M059J (cell line): ENCODE measurements around the gene TRRAP. TPM values are rescaled to one million over a fixed set of nuclear protein-coding genes. Genes with fewer than 3 reads are reported as not detected.
A peak's percentile ranks its signal among the peaks of the same experiment; 100 is the strongest.
"Not testable (repeated sequence)": the region's sequence is repeated elsewhere in the genome, so short reads cannot be mapped to it uniquely, and the experiment has no call there.

Experiments
- DNase-seq: peaks from one replicate; pipeline ENCODE4 v3.0.0-alpha.2; 2012; ENCODE audit warnings: low read depth
- total RNA-seq: library from RNA; depleted of rRNA; stranded (reverse); fragments of >200 nt; shearing (Covaris generic); gene quantifications from 2 replicates; pipeline ENCODE4 v1.2.3, GENCODE V29; 2014

Gene TRRAP
- total RNA-seq, 1 experiment from 2014 or later: 25.4 TPM

DNA sequence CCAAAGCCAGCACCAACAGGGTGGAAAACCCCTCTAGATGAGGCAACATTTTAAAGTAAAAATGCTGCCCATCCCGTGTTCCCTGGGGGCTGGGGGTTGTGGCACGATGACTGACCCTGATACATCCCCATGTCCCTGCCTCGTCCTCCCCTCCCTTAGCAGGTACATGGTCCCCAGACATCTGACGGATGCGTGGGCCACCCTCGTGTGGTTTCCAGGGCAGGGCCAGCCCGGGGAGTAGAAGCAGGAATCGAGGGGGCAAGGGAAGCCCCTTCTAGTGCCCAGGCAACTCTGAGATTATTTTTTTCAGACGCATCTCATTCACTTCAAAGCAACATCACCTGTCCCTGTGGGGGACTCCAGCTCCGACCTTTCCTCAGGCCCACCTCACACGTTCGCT is 12.0 kb upstream of the TRRAP start:
- DNase-seq: no peak

DNA sequence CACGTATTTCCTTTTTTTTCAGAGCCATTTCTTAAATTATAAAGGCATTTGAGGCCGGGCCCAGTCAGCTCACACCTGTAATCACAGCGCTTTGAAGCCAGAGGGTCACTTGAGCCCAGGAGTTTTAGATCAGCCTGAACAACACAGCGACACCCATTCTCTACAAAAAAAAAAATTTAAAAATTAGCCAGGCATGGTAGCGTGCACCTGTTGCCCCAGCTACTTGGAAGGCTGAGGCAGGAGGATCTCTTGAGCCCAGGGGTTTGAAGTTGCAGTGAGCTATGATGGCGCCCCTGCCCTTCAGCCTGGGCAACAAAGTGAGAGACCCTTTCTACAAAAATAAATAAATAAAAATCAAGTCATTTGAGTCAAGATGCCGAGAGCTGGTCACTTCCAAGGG is 11.6 kb upstream of the TRRAP start:
- no peak for DNase-seq

- DNase-seq: no peak
These were observed 9.9 kb upstream of the TRRAP start for GRCh38 chr7:98868450-98868849.

- DNase-seq: no peak
These were observed 9.2 kb upstream of the TRRAP start for GRCh38 chr7:98869027-98869596.

- no peak for DNase-seq
These were observed 8.7 kb upstream of the TRRAP start, which contains the start of gene TMEM130 for GRCh38 chr7:98869597-98870120. Gene TMEM130 (minus strand): TSS chr7:98870014. CDS start chr7:98869861, 153 bp downstream.

- peak; percentile 70 for DNase-seq
These were observed 8.1 kb upstream of the TRRAP start for GRCh38 chr7:98870121-98870651.

DNA sequence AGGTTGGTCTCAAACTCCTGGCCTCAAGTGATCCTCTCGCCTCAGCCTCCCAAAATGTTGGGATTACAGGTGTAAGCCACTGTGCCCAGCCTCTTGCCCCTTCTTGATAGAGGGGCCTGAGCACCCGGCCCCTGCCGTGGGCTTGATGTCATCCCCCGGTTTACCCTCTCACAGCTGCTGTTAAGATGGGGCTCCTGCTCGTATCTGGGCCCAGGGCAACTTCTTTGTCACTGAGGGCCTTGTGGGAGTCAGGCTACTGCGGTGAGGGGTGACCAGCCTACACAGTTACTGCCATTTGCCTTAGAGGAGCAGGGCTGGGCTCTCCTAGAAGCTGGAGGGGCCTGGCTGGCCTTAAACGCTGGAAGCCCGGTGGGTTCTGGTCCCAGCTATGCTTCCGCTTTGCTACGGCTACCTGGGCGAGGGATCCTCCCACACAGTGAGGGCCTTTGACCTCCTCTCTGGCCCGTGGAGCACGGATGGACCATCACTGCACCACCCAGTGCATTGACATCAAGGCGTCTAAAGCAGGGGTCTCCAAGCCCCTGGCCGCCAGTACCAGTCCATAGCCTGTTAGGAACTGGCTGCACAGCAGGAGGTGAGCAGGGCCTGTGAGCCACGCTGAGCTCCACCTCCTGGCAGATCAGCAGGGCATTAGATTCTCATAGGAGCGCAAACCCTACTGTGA is 7.4 kb upstream of the TRRAP start:
- DNase-seq: no peak

DNA sequence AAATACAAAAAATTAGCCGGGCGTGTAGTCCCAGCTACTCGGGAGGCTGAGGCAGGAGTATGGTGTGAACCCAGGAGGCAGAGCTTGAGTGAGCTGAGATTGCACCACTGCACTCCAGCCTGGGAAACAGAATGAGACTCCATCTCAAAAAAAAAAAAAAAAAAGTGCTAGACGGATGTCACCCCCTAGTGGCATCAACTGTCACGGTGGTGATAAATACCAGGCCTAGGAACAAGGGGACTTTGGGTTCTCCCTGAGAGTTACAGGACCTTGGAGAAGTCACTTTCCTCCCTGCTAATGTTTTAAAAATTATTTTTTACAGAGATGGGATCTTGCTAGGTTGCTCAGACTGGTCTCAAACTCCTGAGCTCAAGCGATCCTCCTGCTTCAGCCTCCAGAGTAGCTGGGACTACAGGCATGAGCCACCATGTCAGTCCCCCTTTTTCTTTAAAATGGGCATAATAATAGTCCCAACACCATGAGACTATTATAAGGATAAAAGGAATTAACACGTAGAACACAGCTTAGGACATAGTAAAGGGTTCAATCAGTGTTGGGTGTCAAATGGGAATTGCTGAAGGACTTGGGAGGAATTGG is 5.9 kb upstream of the TRRAP start:
- DNase-seq: peak; percentile 51

DNA sequence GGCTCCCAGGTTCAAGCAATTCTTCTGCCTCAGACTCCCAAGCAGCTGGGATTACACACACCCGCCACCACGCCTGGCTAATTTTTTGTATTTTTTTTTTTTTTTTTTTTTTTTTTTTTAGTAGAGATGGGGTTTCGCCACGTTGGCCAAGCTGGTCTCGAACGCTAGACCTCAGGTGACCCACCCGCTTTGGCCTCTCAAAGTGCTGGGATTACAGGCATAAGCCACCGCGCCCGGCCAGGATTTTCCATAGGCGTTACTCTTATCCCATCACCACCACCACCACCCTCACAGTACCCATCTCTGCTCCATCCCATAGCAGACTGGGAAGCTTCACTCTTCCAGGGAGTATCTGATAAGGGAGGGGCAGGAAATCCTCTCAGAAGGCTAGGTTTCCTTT is 4.7 kb upstream of the TRRAP start:
- not testable (repeated sequence) for DNase-seq

- DNase-seq: no peak
These were observed 3.4 kb upstream of the TRRAP start for GRCh38 chr7:98874942-98875341.

DNA sequence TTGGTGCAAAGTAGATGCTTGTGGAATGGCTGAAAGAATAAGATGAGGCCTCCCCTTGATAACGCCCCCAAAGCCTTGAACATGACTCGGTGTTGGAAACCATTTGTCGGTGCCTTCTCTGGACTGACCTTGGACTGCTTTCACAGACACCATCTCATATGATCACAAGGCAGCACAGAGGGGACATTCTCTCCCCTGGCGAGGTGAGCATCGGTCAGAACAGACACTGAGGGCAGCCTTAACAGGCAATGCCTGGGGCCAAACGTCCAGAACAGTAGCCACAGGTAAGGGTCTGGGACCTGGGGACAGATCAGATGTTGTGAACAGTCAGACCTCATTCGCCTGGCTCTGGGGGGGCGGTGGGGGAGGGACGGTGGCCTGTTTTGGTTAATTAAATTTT is 2.8 kb upstream of the TRRAP start:
- no peak for DNase-seq

DNA sequence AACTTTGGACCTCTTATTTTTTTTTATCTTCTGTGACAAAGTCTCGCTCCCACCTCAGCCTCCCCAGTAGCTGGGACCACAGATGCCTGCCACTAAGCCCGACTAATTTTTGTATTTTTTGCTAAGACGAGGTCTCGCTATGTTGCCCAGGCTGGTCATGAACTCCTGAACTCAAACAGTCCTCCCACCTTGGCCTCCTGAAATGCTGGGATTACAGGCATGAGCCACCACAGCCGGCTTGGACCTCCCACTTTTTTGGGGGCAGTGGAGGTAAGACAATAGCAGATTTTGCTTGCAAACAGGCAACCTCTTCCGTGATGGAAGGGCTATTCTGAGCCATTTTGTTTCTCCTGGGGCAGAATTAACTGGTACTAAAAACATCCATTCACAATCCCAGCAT is 1.2 kb upstream of the TRRAP start:
- no peak for DNase-seq

DNA sequence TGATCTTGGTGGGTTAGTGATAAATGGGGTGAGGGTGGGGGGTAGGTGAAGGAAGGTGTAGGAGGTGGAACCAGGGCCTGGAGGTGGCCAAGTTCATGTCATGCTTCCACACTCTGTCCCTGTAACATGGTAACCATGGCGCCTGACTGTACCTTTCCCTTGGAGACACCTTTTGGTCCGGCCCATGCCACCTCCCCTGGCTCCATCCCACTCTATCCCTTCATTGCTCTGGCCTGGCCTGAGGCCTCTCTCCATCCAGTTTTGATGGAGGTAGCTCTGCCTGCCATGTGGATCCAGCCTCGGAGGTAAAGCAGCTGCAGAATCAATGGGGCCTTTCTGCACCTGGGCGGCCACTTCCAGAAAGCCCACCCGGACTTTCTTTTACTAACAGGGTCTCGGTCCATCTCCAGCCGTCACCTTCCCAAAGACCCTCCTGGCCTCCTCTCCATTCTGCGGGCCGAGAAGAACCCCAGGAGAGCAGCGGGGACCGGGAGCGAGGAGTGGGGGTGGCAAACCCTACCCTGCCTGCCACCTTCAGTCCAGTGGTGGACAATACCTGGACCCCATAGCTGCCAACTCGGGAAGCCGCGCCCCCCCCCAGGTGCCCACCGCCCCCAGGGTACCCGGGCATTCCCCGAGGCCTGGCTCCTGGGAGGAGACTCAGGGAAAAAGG is 504 bp upstream of the TRRAP start:
- no peak for DNase-seq

DNA sequence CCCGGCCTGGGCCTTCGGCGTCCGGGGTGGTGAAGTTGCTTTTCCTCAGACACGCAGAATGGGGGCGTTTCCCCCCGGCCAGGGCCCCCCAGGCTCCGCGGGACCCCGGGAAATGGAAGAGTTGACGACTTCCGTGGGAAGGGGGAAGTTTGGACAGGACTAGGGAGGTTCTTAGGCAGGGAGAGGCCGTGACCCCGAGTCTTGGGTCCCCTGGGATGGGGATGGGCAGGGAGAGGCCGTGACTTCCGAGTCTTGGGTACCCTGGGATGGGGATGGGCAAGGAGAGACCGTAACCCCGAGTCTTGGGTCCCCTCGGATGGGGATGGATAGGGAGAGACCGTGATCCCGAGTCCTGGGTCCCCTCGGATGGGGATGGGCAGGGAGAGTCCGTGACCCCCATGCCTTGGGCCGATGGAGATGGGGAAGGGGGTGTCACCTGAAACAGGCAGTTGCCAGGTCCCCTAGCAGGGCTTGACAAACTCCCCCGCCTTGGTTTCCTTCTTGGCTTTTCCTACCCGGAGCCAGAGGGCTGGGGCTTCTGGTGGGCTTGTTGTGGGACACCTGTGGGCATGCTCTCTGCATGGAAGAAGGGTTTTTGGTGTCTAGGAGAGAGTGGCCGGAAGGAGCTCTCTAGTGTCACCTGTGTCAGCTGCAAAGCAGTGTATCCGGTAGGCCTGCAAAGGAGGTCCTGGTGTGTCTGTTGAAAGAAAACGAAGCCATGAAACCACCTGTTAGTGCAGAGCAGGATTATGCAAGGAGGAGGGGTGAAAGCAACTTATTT is 1.1 kb downstream of the TRRAP start:
- peak; percentile 19 for DNase-seq

DNA sequence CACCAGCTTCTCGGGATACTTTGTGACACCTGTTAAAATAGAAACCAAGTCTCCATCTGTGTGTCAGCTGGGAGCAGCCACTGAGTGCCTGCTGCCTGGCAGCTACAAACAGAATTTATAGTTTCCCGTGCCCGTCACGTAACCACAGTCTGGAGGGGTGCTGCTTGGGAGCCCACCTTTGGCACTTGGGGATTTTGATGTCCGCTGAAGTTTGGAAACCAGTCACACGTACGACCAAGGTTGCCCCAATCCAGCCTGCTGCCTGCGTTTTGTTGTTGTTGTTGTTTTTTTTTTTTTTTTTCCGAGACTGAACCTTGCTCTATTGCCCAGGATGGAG is 1.6 kb downstream of the TRRAP start:
- no peak for DNase-seq

- DNase-seq: no peak
These were observed 2.2 kb downstream of the TRRAP start for GRCh38 chr7:98880485-98880884.

GRCh38 chr7:98881561-98882315 is 3.4 kb downstream of the TRRAP start:
- no peak for DNase-seq

GRCh38 chr7:98884416-98884815 is 6.1 kb downstream of the TRRAP start:
- DNase-seq: no peak

DNA sequence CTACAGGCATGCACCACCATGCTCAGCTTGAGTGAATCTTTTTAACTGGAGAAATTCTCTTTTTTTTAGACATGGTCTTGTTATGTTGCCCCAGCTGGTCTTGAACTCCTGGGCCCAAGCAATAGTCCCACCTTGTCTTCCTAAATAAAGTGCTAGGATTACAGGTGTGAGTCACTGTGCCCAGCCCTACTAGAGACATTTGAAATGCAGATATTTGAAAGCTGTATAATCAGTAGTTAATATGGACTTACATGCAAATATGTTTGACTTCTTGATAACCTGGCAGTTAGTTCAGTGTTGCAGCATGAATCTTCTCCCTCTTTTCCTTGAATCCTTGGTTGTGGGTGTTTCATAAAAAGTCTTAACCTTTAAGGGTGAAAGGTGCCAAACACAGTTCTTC is 8.7 kb downstream of the TRRAP start:
- DNase-seq: no peak

GRCh38 chr7:98892609-98893008 is 14.3 kb downstream of the TRRAP start:
- no peak for DNase-seq

DNA sequence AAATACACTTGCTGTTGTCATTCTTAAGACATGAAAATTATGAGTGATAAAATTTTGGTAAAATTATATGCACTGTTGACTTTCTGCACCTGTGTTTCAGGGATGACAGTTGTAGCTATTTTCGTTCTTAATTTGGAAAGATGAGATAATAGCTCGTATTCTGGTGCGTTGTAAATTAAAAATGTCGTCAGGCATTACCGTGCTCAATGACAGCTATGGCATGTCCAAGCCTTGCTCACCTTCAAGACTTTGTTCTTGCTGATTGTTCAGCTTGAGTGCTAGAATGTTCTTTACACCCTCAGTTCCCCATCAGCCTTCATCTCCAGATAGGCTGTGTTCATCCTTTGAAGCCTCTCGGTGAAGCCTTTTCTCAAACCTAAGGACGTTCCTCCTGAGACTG is 21.5 kb downstream of the TRRAP start:
- DNase-seq: no peak
